Fibroblast of peridontal ligament (primary cell): ENCODE data around the gene AIM2.

Experiments used
- DNase-seq: peaks from one replicate; pipeline ENCODE4 v3.0.0-alpha.2; 2010; ENCODE audit errors: extremely low read depth

The AIM2 gene

DNA sequence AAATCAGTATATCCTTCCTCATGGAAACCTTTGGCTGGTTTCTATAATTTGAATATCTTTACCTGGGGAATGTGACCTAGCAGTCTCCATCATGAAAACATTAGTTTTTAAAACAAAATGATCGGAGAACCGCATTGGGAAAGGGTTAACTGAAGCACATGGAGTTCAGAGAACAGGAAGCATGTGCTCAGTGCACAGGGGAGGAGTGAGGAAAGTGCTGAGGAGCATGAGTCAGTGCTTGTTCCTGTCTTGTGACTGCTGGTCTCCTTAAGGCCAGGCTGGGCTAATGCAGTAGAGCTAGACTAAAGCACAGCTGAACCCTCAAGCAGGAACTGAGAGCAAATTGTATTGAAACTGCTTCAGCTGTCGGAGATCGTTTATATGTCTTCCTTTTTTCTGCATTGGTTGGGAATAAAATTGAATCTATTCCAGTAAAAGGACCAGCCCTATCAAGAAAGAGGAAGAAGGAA lies 61.1 kb downstream of the AIM2 start:
- DNase-seq, result peak; percentile 80

DNA sequence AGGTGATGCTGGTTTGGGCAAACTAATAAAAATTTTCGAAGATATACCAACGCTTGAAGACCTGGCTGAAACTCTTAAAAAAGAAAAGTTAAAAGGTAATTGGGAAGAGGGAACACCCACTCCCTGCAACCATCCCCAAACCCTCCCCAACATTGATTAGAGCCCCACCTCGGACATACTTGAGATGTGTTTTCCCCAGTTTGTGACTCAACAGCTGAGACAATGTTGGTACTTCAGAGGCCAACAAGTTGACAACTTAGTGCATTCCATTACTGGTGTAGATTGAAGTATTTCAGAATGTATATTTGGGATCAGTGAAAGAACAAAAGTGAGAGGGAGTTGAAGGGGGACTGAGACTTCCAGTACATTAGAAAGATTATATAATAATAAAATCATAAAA lies 61.7 kb downstream of the AIM2 start:
- DNase-seq, result no peak

DNA sequence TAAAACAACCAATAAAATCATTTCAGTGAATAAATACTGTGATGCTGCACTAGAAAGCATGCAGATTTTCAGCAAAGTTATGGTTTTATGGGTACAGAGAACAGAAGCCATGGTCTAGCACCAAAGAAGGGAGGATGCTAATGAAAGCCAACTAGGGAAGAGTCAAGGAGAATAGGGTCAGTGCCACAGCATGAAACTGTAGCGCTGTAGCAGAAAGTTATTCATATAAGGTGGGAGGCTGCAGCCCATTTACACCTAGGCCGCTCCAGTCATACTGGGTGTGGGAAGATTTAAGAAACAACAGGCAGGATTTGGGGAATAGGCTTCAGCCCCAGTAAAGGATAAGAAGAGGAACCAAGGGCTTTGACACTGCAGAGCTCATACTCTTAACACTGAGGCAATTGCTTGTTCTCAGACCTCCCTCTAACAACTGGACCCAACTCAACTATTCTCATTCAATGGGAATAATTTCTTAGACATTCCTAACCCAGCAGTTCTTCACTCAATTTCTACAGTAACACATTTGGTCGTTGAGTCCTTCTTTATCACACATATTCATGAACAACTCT lies 62.5 kb downstream of the AIM2 start:
- no peak for DNase-seq

DNA sequence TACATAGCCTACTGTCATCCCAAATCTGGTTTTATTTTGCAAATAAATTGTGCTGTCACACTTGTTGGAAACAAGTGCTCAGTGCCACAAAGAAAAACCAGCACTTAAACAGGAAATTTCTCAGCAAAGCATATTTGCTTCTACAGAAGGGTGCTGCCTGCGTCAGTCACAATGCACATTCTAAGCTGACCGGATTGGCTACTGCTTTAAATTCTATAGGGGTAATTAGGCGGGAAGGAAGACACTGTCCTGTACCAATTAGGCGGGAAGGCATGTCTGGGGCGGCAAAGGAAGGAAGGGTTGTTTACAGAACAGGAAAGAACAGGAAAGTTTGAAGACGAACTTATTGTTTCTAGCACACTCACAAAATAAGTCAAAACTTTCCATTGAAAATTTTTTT lies 64.1 kb downstream of the AIM2 start:
- DNase-seq, result peak; percentile 42
